WERI-Rb-1 (cell line): ENCODE data around the gene ATXN7L1.

Experiments
- DNase-seq: peaks from one replicate; pipeline ENCODE4 v3.0.0-alpha.2; 2020
- H3K27ac ChIP-seq: fragments of 250-450 bp; sonication (Bioruptor Pico); 2 replicates; pipeline ENCODE4 v1.5.1; 2020; ENCODE audit warnings: mild to moderate bottlenecking, moderate library complexity
- H3K27me3 ChIP-seq: fragments of 250-450 bp; sonication (Bioruptor Pico); 2 replicates; pipeline ENCODE4 v1.5.1; 2021; ENCODE audit warnings: mild to moderate bottlenecking, low read depth, moderate library complexity; ENCODE audit not compliant: insufficient read depth, severe bottlenecking
- H3K36me3 ChIP-seq: fragments of 250-450 bp; sonication (Bioruptor Pico); 2 replicates; pipeline ENCODE4 v1.5.1; 2020; ENCODE audit warnings: mild to moderate bottlenecking, moderate library complexity
- H3K4me3 ChIP-seq: 2 replicates; pipeline ENCODE4 v1.5.1; 2011; ENCODE audit warnings: low read depth, mild to moderate bottlenecking, control low read depth, low read length
- H3K9me3 ChIP-seq: fragments of 250-450 bp; sonication (Bioruptor Pico); 2 replicates; pipeline ENCODE4 v1.5.1; 2021; ENCODE audit warnings: mild to moderate bottlenecking, moderate library complexity; ENCODE audit not compliant: severe bottlenecking
- TF ChIP-seq, protein P1 (sequence below): IDR thresholded peaks from 2 replicates; pipeline ENCODE4 v1.5.1; 2011; ENCODE audit warnings: low read depth, mild to moderate bottlenecking, control low read depth, inconsistent platforms, low read length

ATXN7L1 gene

DNA sequence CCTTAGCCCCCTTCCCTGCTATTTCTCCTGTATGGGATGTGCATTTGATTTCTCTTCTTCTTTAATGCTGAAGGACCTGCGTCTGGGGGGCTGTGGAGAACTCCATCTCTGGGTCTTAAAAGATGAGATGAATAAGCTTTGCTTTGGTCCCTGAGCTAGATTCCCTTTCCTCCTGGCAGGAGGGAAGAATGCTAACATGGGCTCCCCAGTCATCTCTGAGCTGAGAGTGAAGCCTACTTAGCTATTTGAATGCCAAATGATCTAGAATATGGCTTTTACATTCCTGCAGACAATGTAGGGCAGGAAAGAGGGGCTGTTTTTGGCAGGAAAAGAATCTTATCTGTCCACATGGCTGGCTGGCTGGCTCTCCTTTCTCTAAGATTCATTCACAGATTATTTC, 232.5 kb downstream of the ATXN7L1 start:
- no peak for DNase-seq
- H3K4me3 ChIP-seq: no peak overlapping the region; the same call in 1 of the 2 replicates
- no peaks in the 10 kb centered on the region for H3K9me3 ChIP-seq
- H3K36me3 ChIP-seq: no peaks in the 10 kb centered on the region
- TF ChIP-seq, protein P1, sequence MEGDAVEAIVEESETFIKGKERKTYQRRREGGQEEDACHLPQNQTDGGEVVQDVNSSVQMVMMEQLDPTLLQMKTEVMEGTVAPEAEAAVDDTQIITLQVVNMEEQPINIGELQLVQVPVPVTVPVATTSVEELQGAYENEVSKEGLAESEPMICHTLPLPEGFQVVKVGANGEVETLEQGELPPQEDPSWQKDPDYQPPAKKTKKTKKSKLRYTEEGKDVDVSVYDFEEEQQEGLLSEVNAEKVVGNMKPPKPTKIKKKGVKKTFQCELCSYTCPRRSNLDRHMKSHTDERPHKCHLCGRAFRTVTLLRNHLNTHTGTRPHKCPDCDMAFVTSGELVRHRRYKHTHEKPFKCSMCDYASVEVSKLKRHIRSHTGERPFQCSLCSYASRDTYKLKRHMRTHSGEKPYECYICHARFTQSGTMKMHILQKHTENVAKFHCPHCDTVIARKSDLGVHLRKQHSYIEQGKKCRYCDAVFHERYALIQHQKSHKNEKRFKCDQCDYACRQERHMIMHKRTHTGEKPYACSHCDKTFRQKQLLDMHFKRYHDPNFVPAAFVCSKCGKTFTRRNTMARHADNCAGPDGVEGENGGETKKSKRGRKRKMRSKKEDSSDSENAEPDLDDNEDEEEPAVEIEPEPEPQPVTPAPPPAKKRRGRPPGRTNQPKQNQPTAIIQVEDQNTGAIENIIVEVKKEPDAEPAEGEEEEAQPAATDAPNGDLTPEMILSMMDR: no peak
- H3K27me3 ChIP-seq: no peaks in the 10 kb centered on the region
- no peak overlapping the region for H3K27ac ChIP-seq

DNA sequence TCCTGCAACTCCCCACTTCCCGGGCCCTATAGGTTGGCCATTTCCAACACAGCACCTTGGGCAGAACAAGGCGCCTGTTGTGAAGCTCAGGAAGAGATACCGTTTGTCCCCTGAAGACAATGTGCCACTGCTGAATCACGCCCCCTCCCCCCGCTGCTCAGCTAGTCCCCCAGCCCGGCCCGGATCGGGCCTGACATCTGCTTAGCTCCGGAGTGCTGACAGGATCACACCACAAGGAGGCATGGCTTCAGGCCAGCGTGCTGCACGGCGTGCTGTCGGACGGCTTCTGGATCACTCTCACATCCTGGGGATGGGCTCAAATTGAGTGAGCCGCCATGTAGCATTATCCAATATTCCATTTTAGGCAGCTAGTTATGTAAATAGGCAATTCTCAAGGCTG, 233.0 kb downstream of the ATXN7L1 start:
- H3K27ac ChIP-seq: no peak overlapping the region
- H3K27me3 ChIP-seq: no peaks in the 10 kb centered on the region
- DNase-seq: peak; percentile 88
- TF ChIP-seq, protein P1: peak; percentile 72
- no peaks in the 10 kb centered on the region for H3K9me3 ChIP-seq
- H3K4me3 ChIP-seq: no peak overlapping the region; the same call in 1 of the 2 replicates
- H3K36me3 ChIP-seq: no peaks in the 10 kb centered on the region

DNA sequence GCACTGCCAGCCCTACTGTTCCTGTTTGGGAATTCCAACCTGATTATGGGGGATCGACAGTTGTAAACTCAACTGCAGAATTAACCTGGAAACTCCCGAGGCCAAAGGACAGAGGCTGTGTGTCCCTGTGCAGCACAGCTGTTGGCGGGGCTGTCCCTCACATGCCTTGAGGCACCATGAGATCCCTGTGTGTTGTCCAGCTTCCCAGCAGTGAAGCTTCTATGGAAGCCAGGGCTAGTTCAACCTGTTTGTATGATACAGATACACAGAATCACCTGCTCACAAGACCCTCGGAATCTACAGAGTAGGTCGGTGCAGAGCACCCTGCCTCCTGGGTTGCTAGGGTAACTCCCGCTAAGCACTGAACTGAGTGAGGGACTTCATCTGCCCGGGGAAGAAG, 234.1 kb downstream of the ATXN7L1 start:
- Histone ChIP-seq H3K4me3 (no peak overlapping the region), H3K27me3 (no peaks in the 10 kb centered on the region), H3K36me3 (no peaks in the 10 kb centered on the region; the same call in 1 of the 2 replicates), H3K27ac (no peak overlapping the region), H3K9me3 (no peaks in the 10 kb centered on the region)
- TF ChIP-seq, protein P1: no peak
- DNase-seq: no peak

DNA sequence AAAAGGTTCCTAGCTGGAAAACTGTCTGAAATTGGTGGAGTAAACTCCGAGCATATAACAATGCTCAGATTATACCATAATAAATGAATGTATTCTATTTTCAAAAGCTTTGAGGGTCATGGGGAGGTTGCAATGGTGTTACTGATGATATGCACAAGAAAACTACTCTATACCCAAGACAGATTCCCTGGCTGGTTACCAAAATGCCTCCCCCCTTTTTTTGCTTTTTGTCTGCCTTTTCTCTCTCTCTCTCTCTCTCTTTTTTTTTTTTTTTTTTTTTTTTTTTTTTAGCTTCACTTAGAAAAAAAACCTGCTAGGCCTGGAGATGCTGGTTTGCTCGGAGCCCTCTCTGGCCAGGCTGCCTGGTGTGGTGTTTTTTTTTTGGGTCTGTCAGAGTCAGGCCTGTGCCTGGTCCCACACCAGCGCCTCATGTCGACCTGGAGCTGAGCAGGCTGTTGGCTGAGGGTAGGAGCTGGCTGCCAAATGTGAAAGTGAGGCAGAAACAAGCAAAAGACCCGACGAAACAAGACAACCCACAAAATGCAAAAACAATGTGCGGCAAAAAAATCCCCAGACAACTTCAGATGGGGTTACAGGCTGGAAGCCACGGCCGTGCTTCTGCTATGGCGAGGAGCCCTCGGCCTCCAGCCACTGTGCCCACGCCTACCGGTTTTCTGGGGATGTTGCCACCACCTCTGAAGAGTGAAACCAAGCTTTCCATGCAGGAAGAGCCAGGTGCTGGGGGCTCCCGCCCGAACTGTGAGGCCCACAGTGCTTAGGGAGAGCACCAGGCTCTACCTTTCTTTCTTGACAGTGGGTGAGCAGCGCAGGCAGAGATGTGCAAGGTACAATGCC, 235.2 kb downstream of the ATXN7L1 start:
- no peaks in the 10 kb centered on the region for H3K9me3 ChIP-seq
- TF ChIP-seq, protein P1: no peak
- H3K36me3 ChIP-seq: no peaks in the 10 kb centered on the region; the same call in 1 of the 2 replicates
- no peak overlapping the region for H3K27ac ChIP-seq
- no peak overlapping the region for H3K4me3 ChIP-seq
- H3K27me3 ChIP-seq: no peaks in the 10 kb centered on the region
- DNase-seq: no peak

DNA sequence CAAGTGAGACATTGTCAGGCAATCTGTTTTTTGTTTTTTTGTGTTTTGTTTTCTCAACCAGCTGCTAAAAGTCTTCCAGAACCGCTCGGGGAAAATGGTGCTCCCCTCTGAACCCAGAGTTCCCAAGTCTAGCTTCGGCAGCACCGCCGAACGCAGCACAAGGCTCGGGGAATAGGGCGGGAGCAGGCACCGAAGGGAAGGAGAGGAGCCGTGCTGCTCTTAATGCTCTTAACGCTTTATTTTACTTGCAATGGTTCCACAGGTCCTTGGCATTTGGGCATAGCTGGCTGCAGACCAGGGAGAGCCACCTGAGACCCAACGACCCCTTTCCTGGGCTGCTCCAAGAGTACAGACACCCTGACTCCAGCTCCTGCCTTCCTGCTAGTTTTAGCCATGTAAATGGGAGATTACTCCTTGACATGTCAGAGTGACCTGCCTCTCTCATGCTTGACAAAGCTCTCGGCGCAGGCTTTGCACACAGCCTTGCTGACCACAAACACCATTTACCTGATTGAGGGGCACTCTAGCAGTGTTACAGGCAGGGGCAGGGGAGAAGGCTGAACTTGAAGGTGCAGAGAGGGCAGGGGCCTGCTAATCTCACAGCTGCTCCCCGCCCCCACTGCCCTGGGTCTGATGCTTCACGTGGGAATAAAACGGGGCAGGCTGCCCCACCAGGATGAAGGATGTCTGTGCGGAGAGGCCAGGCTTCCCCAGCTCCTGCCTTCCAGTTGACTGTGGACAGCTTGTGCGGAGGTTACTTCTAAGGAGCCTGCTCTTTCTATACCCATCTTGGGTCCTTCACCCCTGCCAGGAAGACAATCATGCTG, 236.5 kb downstream of the ATXN7L1 start:
- no peaks in the 10 kb centered on the region; the same call in 1 of the 2 replicates for H3K36me3 ChIP-seq
- TF ChIP-seq, protein P1: no peak
- H3K27ac ChIP-seq: peak overlapping the region; percentile 81
- H3K9me3 ChIP-seq: no peaks in the 10 kb centered on the region
- DNase-seq: peak; percentile 83
- no peaks in the 10 kb centered on the region for H3K27me3 ChIP-seq
- H3K4me3 ChIP-seq: peak overlapping the region; percentile 13
